SU-DHL-6 (cell line): ENCODE results near the gene THSD7B.

Experiments used
- H2AFZ ChIP-seq: fragments of 200-600 bp; sonication (generic); 2 replicates; pipeline ENCODE4 v1.6.1; 2014; ENCODE audit warnings: low read depth, mild to moderate bottlenecking, moderate library complexity, mixed read lengths, antibody characterized with exemption, low read length; ENCODE audit not compliant: severe bottlenecking
- H3F3A ChIP-seq: fragments of 200-600 bp; shearing (Covaris generic); 2 replicates; pipeline ENCODE4 v1.6.0; 2016; ENCODE audit warnings: antibody characterized with exemption, mild to moderate bottlenecking; ENCODE audit not compliant: insufficient read depth
- H3K27ac ChIP-seq: fragments of 200-600 bp; sonication (generic); 2 replicates; pipeline ENCODE4 v1.5.1; 2016; ENCODE audit warnings: low read depth, mild to moderate bottlenecking, low read length, moderate library complexity, mixed read lengths
- H3K27me3 ChIP-seq: fragments of 200-600 bp; sonication (generic), shearing (Covaris generic); 2 replicates; pipeline ENCODE4 v1.6.0; 2014; ENCODE audit warnings: mild to moderate bottlenecking, low read length
- H3K36me3 ChIP-seq: fragments of 200-600 bp; sonication (generic); 2 replicates; pipeline ENCODE4 v1.6.1; 2014; ENCODE audit warnings: mild to moderate bottlenecking, low read length, mixed read lengths
- H3K4me2 ChIP-seq: fragments of 300-600, 200-600 bp; shearing (Covaris generic), sonication (generic); 2 replicates; pipeline ENCODE4 v1.6.0; 2014; ENCODE audit warnings: low read length, low read depth, mild to moderate bottlenecking; ENCODE audit not compliant: poor library complexity, severe bottlenecking
- H3K4me3 ChIP-seq: fragments of 200-600 bp; sonication (generic); 2 replicates; pipeline ENCODE4 v1.5.1; 2014; ENCODE audit warnings: antibody characterized with exemption, low read length, mild to moderate bottlenecking, mixed read lengths; ENCODE audit not compliant: insufficient read depth, poor library complexity, severe bottlenecking
- H3K79me2 ChIP-seq: fragments of 200-600 bp; sonication (generic); 2 replicates; pipeline ENCODE4 v1.6.1; 2014; ENCODE audit warnings: mild to moderate bottlenecking, low read length, moderate library complexity; ENCODE audit not compliant: insufficient read depth
- H3K9ac ChIP-seq: fragments of 200-600 bp; sonication (generic); 2 replicates; pipeline ENCODE4 v1.7.0; 2014; ENCODE audit warnings: mild to moderate bottlenecking, low read length
- H3K9me2 ChIP-seq: fragments of 200-600 bp; sonication (generic); replicated peaks from 2 replicates; pipeline ENCODE4 v1.6.1; 2014; ENCODE audit warnings: low read length; ENCODE audit not compliant: insufficient read depth
- H3K9me3 ChIP-seq: fragments of 200-600 bp; sonication (generic); 2 replicates; pipeline ENCODE4 v1.6.1; 2014; ENCODE audit warnings: low read length, mixed read lengths; ENCODE audit not compliant: insufficient read depth
- H4K20me1 ChIP-seq: fragments of 200-600 bp; sonication (generic); 2 replicates; pipeline ENCODE4 v1.6.1; 2014; ENCODE audit warnings: low read depth, mild to moderate bottlenecking, antibody characterized with exemption, low read length, moderate library complexity, mixed read lengths
- EZH2phosphoT487 ChIP-seq: fragments of 200-600 bp; sonication (generic), shearing (Covaris generic); conservative IDR thresholded peaks from 2 replicates; pipeline ENCODE4 v1.6.1; 2018; ENCODE audit warnings: mild to moderate bottlenecking, antibody characterized with exemption, low read length, moderate library complexity, mixed read lengths
- TF ChIP-seq, protein P1 (sequence below): fragments of 200-600 bp; sonication (generic); IDR thresholded peaks from one replicate; pipeline ENCODE4 v1.5.1; 2017; ENCODE audit warnings: antibody characterized with exemption, mild to moderate bottlenecking, low read length, moderate library complexity; ENCODE audit not compliant: insufficient read depth, poor library complexity, severe bottlenecking

Gene THSD7B

DNA sequence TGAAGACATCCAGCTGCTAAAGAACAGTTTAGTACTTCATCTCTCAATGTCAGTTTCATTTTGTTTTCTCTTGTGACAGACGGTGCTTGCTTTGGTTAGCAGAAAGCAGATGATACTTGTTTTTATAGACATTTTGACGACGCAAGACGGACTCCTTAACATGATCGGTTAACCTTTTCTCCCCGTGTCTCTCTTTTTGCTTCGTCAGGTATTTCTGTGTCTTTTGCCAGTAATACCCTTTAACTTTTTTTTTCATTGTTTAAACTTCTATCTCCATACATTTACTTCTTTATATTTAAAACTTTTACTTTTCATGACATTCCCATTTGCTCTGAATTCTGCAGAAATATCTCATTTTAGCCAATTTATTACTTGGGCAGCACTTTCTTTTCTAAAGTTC is 57.9 kb downstream of the THSD7B start:
- no peaks in the 10 kb centered on the region for H3F3A ChIP-seq
- H3K36me3 ChIP-seq = no peaks in the 10 kb centered on the region
- H3K4me3 ChIP-seq = no peak overlapping the region
- H3K27me3 ChIP-seq = no peaks in the 10 kb centered on the region
- no peaks in the 10 kb centered on the region for H3K9me3 ChIP-seq
- H3K4me2 ChIP-seq = no peak overlapping the region
- no peaks in the 10 kb centered on the region for H3K9me2 ChIP-seq
- H3K9ac ChIP-seq = no peak overlapping the region
- TF ChIP-seq EZH2phosphoT487 = no peak
- no peaks in the 10 kb centered on the region; the same call in 1 of the 2 replicates for H4K20me1 ChIP-seq
- no peaks in the 10 kb centered on the region for H3K79me2 ChIP-seq
- H2AFZ ChIP-seq = no peak overlapping the region
- no peak overlapping the region for H3K27ac ChIP-seq

DNA sequence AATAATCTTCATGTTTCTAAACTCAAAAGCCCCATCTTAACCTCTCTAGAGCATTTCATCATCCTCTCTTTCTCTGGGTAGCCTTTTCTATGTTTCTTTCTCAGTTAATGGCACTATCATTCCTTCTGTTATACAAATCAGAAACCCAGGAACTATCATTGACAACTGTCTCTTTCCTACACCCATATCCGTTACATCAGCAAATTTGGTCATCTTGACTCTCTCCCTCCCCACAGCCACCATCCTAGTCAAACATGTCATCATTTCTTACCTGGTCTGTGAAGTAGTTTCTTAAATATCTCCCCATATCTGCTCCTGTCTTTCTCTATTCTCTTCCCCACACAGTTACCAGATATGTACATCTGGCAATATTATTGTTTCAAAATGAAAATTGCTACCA is 62.8 kb downstream of the THSD7B start:
- H3K27ac ChIP-seq = no peak overlapping the region
- no peaks in the 10 kb centered on the region for H3K27me3 ChIP-seq
- H3K9me2 ChIP-seq = no peaks in the 10 kb centered on the region
- no peak overlapping the region for H3K9ac ChIP-seq
- H3F3A ChIP-seq = no peaks in the 10 kb centered on the region
- H3K36me3 ChIP-seq = no peaks in the 10 kb centered on the region
- no peaks in the 10 kb centered on the region for H3K79me2 ChIP-seq
- H3K9me3 ChIP-seq = no peaks in the 10 kb centered on the region
- TF ChIP-seq EZH2phosphoT487 = no peak
- TF ChIP-seq, protein P1, sequence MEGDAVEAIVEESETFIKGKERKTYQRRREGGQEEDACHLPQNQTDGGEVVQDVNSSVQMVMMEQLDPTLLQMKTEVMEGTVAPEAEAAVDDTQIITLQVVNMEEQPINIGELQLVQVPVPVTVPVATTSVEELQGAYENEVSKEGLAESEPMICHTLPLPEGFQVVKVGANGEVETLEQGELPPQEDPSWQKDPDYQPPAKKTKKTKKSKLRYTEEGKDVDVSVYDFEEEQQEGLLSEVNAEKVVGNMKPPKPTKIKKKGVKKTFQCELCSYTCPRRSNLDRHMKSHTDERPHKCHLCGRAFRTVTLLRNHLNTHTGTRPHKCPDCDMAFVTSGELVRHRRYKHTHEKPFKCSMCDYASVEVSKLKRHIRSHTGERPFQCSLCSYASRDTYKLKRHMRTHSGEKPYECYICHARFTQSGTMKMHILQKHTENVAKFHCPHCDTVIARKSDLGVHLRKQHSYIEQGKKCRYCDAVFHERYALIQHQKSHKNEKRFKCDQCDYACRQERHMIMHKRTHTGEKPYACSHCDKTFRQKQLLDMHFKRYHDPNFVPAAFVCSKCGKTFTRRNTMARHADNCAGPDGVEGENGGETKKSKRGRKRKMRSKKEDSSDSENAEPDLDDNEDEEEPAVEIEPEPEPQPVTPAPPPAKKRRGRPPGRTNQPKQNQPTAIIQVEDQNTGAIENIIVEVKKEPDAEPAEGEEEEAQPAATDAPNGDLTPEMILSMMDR = no peak
- no peak overlapping the region for H2AFZ ChIP-seq
- no peaks in the 10 kb centered on the region; the same call in 1 of the 2 replicates for H4K20me1 ChIP-seq
- no peak overlapping the region for H3K4me2 ChIP-seq
- no peak overlapping the region for H3K4me3 ChIP-seq

DNA sequence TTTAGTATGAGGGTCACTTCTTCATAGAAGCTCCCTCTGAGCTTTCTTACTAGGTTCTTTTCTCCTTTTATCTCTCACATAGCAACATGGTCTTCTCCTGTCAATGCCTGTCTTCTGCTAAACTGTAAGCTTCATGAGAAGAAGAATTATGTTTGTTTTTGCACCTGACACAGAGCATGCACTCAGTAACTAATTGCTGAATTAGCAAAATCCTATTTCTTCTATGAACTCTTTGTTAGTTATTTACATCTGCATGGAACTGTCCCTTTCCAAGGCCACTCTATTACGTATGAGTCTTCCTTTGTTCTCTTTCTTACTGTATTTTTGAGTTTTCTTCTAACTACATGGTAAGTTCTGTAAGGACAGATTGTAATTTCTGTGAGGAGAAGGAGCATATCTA is 63.4 kb downstream of the THSD7B start:
- Histone ChIP-seq H3K9me3 (no peaks in the 10 kb centered on the region), H3K36me3 (no peaks in the 10 kb centered on the region), H2AFZ (no peak overlapping the region), H3K27me3 (no peaks in the 10 kb centered on the region), H3K4me3 (no peak overlapping the region), H3K9ac (no peak overlapping the region), H3K9me2 (no peaks in the 10 kb centered on the region), H3K79me2 (no peaks in the 10 kb centered on the region), H3F3A (no peaks in the 10 kb centered on the region), H4K20me1 (no peaks in the 10 kb centered on the region; the same call in 1 of the 2 replicates), H3K4me2 (no peak overlapping the region), H3K27ac (no peak overlapping the region)
- TF ChIP-seq, protein P1 = no peak

DNA sequence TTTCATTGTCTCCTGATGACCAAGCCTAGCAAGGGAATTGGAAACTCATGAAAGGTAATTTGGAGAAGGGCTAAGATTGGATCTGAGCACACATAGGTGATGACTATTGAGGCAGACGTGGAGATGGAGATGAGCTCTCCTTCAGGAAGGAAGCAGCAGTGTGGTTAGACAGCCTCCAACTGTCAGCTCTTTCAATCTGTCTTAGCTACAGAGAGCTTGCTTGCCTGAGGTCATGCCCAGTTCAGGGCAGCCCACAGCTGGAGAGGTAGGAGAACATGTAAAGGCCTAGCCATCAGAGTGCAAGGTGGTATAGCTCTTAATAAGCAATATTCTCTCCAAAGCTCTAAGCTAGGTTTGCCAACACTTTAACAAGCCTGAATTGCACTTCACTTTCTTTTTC is 79.2 kb downstream of the THSD7B start:
- H2AFZ ChIP-seq = no peak overlapping the region
- no peak overlapping the region for H3K4me2 ChIP-seq
- TF ChIP-seq EZH2phosphoT487 = no peak
- TF ChIP-seq, protein P1 = no peak
- H3K9me2 ChIP-seq = no peaks in the 10 kb centered on the region
- H3K79me2 ChIP-seq = no peaks in the 10 kb centered on the region
- no peaks in the 10 kb centered on the region; the same call in 1 of the 2 replicates for H3K27me3 ChIP-seq
- no peaks in the 10 kb centered on the region for H3K9me3 ChIP-seq
- H4K20me1 ChIP-seq = no peaks in the 10 kb centered on the region
- H3F3A ChIP-seq = no peaks in the 10 kb centered on the region
- no peak overlapping the region for H3K4me3 ChIP-seq
- no peak overlapping the region for H3K27ac ChIP-seq
- no peak overlapping the region for H3K9ac ChIP-seq
- H3K36me3 ChIP-seq = no peaks in the 10 kb centered on the region
